ENCODE measurements around the gene LYRM4.

The LYRM4 gene

DNA sequence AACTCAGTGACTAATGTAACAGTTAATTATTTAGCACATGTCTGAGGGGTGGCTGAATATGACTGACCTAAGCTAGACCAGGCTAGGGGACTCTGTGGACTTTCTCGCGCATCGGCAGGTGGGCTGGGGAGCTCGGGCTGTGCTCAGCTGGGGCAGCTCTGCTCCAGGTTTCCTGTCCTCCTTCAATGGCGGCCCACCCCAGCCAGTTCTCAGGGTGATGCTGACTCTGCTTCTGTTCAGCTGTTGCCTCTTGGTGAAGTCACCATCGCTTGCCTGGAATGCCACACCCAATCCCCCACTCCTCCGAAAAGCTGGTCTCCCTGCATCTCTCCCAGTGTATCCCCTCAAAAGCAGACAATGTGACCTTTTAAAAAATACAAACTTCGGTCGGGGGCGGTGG lies 155.6 kb downstream of the LYRM4 start:
- FAIRE-seq (no peak), DNase-seq (ENCODE audit: insufficient read length, low spot score) (no peak)

DNA sequence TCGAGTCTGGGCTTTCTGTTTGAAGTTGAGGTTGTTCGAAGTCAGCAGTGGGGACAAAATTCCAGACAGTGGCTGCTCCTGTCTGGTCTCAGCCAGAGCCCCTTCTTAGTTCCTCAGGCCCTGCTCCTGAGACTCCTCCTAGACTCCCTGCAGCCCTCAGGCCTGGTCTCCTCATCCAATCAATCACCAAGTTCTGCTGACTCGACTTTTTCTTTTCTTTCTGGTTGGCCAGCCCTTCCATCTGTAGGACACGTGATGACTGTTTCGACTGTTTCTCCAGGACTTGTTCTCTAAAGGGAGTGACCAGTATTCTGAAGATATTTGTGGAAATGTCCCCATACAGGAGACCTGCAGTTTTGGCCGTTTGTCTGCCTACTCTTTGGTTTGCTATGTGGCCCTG lies 156.1 kb downstream of the LYRM4 start:
- FAIRE-seq, result no peak
- no peak for DNase-seq (ENCODE audit: insufficient read length, low spot score)

DNA sequence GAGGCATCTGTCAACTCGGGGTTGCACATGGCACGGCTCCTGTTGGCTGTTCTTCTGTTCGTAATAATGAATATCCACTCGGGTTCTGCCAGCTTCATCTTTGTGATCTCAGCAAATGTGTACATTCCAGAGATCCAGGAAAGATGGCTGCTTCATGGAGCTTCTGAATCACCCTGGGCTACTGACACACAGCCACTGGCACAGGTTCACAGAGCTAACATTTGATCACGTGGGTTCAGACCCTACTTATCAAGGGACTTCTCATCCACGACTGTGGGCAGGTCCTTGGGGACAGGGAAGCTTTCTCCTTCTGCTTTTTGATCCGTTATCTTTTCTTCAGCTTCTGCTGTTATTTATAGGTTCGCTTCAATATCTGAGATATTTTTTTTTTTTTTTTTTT lies 157.5 kb downstream of the LYRM4 start:
- FAIRE-seq, result no peak
- DNase-seq (ENCODE audit: insufficient read length, low spot score), result no peak

DNA sequence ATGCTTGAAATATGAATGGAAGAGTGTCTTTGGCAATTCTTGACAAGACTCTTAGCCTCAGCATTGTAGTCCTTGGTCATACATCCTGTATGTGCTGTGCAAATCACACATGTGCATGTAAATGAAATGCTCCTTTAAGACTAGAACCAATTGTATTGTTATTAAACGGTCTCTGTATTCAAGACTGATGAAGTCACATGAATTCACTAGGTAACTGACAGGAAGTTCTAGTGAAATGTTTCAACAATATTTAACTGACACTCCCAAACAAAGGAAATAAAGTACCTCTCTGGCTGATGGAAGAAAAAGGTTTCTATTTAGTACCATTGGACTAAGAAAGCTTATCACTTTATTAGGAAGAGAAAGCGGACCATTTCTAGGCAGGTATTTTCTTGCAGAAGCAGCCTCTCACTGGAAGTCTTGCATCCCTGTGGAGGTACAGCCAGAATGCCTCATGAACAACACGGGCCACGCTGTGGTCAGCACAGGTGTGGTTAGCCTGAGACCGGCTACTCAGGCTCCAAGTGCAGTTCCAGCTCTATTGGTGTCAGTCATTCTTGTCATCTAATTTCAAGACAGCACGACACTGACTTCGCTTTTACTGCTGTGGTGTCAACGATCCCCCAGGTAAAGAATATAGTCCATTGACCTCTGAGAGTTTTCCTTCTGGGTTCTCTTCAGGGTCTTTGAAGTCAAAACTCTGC lies 158.3 kb downstream of the LYRM4 start:
- DNase-seq (ENCODE audit: insufficient read length, low spot score), result no peak
- no peak for FAIRE-seq

DNA sequence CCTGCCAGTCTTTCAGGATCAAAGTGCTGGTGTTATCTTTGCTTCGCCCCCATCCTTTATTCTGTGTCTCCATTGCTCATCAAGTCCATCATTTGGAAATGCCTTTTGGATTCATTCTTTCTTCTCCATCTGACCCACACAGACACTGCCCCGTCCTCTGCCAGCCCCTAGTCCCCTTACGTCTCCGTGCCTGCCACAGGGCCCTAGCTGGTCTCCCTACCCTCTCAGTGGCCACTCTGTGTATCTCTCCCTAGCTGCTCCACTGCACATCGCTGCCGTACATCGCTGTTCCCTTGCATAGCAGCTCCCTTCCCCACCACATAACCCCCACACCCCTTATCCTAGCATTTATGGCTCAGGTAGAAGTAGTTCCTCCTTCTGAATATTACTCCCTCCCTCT lies 159.9 kb downstream of the LYRM4 start:
- DNase-seq (ENCODE audit: insufficient read length, low spot score), result no peak
- FAIRE-seq, result no peak

DNA sequence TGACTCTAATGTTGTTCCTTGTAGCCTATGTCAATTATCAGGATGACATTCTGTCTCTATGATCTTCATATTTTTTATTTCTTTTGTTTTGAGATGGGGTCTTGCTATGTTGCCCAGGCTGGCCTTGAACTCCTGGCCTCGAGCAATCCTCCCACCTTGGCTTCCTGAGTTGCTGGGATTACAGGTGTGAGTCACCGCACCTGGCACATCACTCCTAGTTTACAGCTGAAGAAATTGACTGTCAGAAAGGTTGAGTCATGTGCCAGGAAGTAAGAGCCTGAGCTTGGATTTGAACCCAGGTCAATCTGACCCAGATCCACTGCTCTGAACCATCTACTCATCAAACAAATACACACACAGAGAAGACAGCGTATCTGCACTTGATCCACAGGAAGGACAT lies 161.2 kb downstream of the LYRM4 start:
- DNase-seq (ENCODE audit: insufficient read length, low spot score) (no peak), FAIRE-seq (no peak)

DNA sequence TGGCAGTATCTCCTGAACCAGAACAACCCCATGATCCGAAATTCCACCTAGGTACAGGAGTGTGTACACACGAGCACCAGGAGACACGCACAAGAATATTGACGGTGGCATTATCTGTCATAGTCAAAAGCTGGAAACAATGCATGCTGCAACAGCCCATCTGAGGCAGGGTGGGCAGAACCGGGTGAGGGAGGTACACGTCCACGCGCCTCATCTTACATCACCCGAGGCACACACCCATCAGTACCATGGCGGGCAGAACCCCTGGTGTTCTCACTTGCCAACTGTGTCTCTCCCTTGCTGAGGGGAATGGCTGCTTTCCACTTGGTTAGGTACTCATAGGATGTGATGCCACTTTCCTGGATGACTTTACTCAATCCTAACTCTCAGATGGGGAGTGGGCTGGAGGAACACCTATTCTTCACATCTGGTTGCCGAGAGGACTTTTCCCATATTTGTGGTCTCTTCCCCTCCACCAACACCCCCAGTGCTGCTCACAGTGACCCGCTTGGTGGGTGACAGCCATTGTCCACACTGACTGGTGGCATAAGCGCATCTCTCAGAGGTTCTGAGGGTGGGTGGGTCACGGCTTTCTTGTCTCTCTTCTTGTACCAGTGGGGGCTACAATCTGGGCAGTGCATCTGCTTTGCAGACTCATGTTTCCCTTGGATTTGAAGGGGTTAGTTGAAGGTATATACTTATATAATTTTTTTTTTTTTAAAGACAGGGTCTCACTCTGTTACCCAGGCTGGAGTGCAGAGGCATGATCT lies 162.1 kb downstream of the LYRM4 start:
- DNase-seq (ENCODE audit: insufficient read length, low spot score) (no peak), FAIRE-seq (peak; percentile 20)

DNA sequence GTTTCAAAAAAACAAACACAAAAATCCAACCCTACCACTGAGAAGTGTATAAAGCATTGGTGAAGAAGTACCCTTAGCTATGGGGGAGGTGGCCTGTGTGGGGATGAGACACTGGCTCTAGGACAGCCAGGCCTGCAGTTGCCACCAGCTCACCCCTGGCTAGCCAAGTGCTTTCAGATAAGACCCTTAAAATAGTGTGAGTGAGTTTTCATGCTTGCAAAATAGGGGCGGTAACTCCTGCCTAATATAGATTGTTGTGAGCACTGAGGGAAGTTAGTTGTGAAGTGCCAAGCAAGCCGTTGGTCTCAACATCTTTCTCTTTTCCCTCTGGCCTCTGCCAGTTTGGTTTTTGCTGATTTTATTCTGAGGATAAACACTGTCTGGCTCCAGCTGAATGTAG lies 164.3 kb downstream of the LYRM4 start:
- DNase-seq (ENCODE audit: insufficient read length, low spot score), result no peak
- FAIRE-seq, result peak; percentile 60

DNA sequence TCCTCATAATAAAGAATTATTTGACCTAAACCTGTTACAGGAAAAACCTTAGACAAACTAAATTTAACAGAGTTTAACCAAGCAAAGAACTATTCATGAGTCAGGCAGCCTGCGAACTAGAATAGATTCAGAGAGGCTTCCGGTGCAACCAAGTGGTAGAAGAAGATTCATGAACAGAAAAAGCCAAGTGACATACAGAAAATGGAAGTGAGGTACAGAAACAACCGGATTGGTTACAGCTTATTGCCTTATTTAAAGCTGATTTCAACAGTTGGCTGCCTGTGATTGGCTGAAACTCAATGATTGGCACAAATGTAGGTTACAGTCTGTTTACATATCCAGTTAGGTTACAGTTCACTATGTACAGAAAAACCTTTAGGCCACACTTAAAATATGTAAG lies 165.5 kb downstream of the LYRM4 start:
- FAIRE-seq (no peak), DNase-seq (ENCODE audit: insufficient read length, low spot score) (no peak)

DNA sequence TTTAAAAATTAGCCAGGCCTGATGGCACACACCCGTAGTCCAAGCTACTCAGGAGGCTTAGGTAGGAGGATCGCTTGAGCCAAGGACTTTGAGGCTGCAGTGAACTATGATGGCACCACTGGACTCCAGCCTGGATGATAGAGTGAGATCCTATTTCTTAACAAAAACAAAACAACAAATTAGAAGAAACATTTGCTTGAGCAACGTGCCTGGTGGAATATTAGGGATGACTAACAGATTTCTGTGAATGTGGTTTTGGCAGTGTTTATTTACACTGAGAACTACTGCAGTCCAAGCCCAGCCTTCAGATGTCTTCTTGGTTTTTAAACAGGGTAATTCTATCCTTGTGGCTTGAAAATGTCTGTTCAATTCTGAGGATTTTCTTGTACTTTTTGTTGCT lies 166.4 kb downstream of the LYRM4 start:
- DNase-seq (ENCODE audit: insufficient read length, low spot score), result peak; percentile 67
- FAIRE-seq, result peak; percentile 58

DNA sequence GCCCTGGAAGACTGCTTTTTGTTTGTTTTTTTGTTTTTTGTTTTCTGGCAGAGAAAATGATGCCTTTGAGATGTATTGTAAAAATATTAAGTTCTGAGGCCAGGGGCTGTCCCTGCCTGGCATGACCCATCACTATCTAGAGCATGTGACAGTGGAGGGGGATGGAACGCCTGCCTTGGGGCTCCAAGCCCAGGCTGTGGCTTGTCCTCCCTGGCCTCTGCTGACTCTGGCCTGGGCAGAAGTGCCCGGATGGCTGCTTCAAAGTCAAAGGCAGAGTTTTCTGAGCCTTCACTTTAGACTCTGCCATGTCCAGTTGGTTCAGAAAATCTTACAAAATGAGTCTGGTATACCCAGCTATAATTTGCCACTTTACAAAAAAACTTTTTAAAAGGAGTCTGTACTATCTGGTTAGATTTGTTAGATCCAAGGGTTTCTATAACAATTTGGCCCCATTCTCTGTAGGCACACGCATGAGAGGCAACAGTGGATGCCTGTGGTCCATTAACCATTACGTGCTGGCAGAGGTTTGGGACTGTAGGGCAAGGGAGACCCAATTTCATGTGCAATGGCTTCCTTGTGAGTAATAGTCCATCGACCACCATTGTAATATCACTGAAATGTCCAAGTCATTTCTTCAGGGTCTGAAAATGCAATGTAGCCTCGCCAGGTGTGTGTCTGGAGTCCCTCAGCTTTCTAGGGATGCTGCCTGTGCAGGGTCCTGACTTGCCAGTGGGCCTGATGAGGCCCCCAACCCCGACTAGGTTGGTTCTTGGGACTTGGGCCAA lies 167.3 kb downstream of the LYRM4 start:
- FAIRE-seq (no peak), DNase-seq (ENCODE audit: insufficient read length, low spot score) (no peak)

DNA sequence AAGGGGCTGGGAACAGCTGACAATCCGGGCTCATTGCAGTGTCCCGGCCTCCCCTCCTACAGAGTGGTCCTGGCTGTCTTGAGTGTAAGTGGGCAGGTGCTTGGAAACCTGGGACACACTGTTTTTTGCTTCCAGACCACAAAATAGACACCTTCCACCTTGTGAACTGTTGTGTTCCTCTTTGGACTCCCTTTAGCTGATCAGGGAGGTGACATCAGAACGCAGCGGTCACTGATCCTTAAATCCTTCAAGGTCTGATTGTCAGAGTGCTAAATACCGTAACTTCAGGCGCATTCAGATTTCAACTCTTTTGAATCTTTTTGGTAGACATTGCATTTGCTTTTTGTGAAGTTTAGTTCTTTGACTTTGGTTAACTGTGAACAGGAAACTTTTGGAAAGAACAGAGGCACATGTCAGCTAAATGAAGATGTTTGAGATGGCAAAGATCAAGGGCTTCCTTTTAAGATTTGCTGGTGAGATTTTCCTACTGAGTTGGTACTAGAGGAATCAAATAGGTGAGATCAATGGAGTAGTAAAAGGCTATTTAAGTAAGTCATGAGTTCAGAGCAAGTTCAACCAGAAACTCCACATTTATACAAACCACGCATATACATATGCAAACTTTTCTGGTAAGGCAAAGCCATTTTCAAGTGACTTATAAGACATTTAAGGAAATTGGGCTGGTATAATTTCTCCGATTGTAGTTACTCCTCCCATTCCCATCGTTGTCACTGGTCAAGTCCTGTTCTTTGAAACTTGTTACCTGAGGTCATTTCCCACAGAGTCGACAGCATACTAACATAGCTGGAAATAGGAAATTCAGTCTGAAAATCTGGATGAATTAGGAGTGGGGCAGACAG lies 169.3 kb downstream of the LYRM4 start:
- DNase-seq (ENCODE audit: insufficient read length, low spot score), result no peak
- FAIRE-seq, result no peak

DNA sequence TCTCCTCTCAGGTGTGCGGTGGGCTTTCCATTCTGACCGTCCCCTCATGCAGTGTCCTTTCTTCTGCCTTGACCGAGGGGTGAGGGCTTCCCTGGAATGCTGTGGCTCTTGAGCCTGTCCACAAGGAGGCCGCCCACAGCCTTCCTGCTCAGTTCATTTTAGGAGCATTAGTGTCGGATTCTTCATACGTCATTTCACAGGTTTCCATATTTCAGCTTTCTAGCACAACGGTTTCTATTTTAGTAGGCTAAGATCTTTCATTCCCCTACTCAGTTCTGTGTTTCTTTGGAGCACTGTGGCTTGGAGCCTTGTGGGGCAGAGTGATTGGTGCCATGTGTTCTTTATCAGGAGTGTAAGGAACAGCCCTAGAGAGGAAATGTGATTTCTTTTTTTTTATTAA lies 170.1 kb downstream of the LYRM4 start:
- FAIRE-seq, result no peak
- no peak for DNase-seq (ENCODE audit: insufficient read length, low spot score)

DNA sequence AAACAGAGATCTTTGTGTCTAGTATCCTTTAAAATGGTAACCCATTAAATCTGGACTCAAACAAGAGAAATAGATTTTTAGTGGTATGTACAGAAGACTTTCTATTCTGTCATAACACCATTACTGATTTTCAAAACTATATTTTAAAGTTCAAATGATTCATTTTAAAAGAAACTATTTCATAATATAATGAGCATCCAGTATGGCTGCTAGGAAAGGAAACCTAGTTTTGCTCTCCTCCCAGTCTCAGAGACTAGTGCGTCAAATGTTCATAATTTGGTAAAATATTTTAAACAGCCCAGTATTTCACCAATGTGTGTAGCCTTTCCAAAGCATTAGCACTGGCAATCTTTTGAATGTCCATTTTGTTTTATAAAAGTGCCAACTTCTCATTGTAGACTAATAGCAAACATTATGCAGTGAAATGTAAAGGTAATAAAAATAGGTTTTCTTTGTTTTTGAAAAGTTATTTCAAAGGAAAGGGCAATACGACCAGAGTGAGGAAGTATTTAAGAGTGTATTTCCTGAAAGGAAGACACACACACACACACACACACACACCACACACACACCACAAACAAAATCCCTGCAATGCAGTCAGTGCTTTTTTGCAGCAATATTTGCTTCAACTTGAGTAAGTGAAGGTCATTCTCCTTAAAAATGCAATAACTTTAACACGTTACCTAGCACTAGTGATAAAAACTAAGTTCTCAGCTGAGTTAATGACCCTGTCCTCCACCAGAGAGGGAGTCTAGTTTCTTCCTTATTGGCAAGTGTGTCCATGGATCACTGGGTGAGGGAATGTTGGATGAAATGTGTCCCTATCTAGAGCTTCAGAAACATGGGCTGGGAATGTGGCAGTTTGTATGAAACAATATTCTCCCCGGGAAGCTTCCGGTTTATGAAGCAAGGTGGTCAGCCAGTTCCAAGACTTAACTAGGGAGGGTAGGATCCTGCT lies 171.0 kb downstream of the LYRM4 start:
- DNase-seq (ENCODE audit: insufficient read length, low spot score) (no peak), FAIRE-seq (peak; percentile 26)

DNA sequence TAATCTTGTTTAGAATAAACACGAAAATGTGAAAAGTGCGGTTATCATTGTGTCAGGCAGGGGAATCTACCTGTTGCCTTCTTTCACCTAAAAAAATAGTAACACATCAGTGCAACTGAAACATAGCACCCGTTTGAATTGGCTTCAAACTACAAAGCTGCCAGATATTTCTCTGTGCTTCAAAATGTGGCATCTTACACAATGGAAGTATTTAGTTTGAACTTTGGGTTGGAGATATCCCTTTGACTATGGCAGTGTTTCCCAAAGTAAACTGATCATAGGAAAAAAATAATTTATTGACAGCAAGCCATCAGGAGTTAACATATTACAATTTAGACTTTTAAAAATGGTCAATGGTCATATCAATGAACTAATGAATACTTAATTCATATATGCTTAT lies 172.0 kb downstream of the LYRM4 start:
- DNase-seq (ENCODE audit: insufficient read length, low spot score) (no peak), FAIRE-seq (no peak)

DNA sequence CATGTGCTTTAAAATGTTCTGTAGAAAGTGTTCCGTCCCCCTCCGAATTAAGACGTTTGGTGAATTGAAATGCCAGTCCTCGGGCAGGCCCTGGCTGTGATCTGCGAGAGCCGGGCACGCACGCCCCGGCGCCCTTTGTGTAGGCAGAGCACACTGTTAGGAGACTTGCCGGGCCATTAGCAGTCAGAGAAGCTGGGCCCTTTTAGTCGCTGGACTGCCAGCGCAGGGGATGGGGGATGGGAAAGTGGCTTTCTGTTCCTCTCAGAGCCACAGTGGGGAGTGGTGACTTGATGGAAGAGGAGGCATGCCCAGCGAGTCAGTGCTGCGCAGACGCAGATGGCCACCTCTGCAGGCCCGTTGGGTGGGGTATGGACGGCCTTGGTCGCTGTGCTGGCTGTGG lies 173.4 kb downstream of the LYRM4 start:
- FAIRE-seq, result no peak

DNA sequence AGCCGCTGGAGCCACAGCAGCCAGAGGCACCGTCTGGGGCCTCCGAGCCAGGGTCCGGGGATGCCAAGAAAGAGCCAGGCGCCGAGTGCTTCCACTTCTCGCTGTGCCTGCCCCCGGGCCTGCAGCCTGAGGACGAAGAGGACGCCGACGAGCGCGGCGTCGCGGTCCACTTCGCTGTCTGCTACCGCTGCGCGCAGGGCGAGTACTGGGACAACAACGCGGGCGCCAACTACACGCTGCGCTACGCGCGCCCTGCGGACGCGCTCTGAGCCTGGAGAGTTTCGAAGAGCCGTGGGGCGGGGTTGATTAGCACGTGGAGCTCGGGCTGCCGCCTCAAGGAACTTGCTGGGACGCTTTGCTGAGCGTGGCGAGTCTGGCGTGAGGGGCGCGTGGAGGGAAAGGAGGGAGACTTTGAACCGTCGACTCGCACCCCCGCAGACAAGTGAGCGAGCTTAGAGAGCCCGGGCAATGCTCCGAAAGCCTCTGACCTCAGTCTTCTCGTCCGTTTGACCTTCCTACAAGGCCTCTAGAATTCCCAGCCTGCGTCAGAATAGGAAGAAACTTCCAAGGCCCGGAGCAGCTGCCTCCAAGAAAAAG lies 174.4 kb downstream of the LYRM4 start:
- no peak for FAIRE-seq
- no peak for DNase-seq (ENCODE audit: insufficient read length, low spot score)

More for the DNA sequence above, 173.4 kb downstream of the LYRM4 start:
- DNase-seq (ENCODE audit: insufficient read length, low spot score), result no peak

DNA sequence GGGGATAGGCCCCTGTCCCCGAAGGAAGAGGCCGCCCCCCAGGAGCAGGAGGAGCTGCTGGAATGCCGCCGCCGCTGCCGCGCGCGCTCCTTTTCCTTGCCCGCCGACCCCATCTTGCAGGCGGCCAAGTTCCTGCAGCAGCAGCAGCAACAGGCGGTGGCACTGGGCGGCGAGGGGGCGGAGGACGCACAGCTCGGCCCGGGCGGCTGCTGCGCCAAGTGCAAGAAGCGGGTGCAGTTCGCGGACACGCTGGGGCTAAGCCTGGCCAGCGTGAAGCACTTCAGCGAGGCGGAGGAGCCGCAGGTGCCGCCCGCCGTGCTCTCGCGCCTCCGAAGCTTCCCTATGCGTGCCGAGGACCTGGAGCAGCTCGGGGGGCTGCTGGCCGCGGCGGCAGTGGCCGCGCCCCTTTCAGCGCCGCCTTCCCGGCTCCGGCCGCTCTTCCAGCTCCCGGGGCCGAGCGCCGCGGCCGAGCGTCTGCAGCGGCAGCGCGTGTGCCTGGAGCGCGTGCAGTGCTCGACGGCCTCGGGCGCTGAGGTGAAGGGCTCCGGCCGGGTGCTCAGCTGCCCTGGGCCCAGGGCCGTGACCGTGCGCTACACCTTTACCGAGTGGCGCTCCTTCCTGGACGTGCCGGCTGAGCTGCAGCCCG lies 175.0 kb downstream of the LYRM4 start:
- DNase-seq (ENCODE audit: insufficient read length, low spot score) (no peak), FAIRE-seq (peak; percentile 4)
